K562 (cell line): ENCODE measurements around the gene RGS17. TPM values are rescaled to one million over a fixed set of nuclear protein-coding genes. Genes with fewer than 3 reads are reported as not detected.

Experiments used
- ATAC-seq: fragments of 200-7000 bp; cut with Tn5 transposase; 3 replicates; pipeline ENCODE4 v1.9.1; 2020; ENCODE audit warnings: moderate library complexity
- BruUV-seq: library from RNA; stranded (reverse); fragments of 400-500 nt; replicated peaks from 2 replicates; lab custom pipeline; 2021; lab: Mats Ljungman, UMichigan
- CTCF ChIA-PET: fragments of 300-600 bp; formaldehyde crosslinking; extraction: SDS; loops from one replicate; lab custom pipeline; 2021; ENCODE audit warnings: low intra/inter-chr PET ratio; lab: Yijun Ruan, JAX
- POLR2A ChIA-PET: fragments of 300-600, 350-650 bp; sonication (Branson Sonifier 250); formaldehyde crosslinking; extraction: SDS; loops from one replicate; lab custom pipeline; 2021; ENCODE audit warnings: antibody characterized with exemption, inconsistent platforms; lab: Yijun Ruan, JAX
- DNase-seq, 4 experiments: peaks; one replicate each; pipeline versions ENCODE4 v3.0.0 to v3.0.0-alpha.2; 2011 to 2018; ENCODE audit warnings: low spot score in 3 of 4, mixed read lengths in 3 of 4; ENCODE audit errors: extremely low read depth in 1 of 4
- FAIRE-seq: peaks from 2 replicates; lab custom pipeline; 2011; peaks lifted over from hg19 to GRCh38; lab: Jason Lieb, UNC
- H2AFZ ChIP-seq: 2 replicates; pipeline ENCODE4 v1.6.0; 2011; ENCODE audit warnings: low read depth, low read length, control low read depth, inconsistent platforms
- H3K27ac ChIP-seq: fragments of 200-600 bp; 3 replicates; pipeline ENCODE4 v1.8.0; 2011; ENCODE audit warnings: low read depth, mild to moderate bottlenecking, control low read depth, inconsistent platforms, low read length, moderate library complexity, mixed read lengths; ENCODE audit errors: extremely low read depth
- H3K27me3 ChIP-seq, 2 experiments: fragments of 300-600 bp in 1 of 2; 2 replicates in 1 of 2; 3 replicates in 1 of 2; pipeline versions ENCODE4 v1.6.0 to v1.8.0; 2011; ENCODE audit warnings: inconsistent platforms in 2 of 2, low read length in 2 of 2, mild to moderate bottlenecking in 1 of 2, mixed read lengths in 1 of 2, moderate library complexity in 1 of 2; ENCODE audit not compliant: control insufficient read depth in 2 of 2, insufficient read depth in 2 of 2
- H3K36me3 ChIP-seq: fragments of 300-600 bp; 3 replicates; pipeline ENCODE4 v1.8.0; 2011; ENCODE audit warnings: mild to moderate bottlenecking, low read length, inconsistent platforms; ENCODE audit not compliant: control insufficient read depth, insufficient read depth
- H3K4me1 ChIP-seq, 2 experiments: fragments of 200-600 bp in 1 of 2; replicated peaks in 1 of 2; 2 replicates in 1 of 2; 3 replicates in 1 of 2; pipeline versions ENCODE4 v1.5.1 to v1.8.0; 2011; ENCODE audit warnings: inconsistent platforms in 2 of 2, low read length in 2 of 2, mild to moderate bottlenecking in 1 of 2, mixed read lengths in 1 of 2, moderate library complexity in 1 of 2; ENCODE audit not compliant: control insufficient read depth in 2 of 2, insufficient read depth in 2 of 2
- H3K4me2 ChIP-seq: 2 replicates; pipeline ENCODE4 v1.6.1; 2011; ENCODE audit warnings: low read length, control low read depth, inconsistent platforms, mixed read lengths; ENCODE audit not compliant: insufficient read depth
- H3K4me3 ChIP-seq: fragments of 200-600 bp; sonication (generic), shearing (Covaris generic); 2 replicates; pipeline ENCODE4 v1.5.1; 2016; ENCODE audit warnings: control low read depth, inconsistent platforms
- H3K79me2 ChIP-seq: fragments of 200-600 bp; 3 replicates; pipeline ENCODE4 v1.8.0; 2011; ENCODE audit warnings: low read length, inconsistent platforms; ENCODE audit not compliant: control insufficient read depth, insufficient read depth
- H3K9ac ChIP-seq, 2 experiments: 2 replicates each; pipeline versions ENCODE4 v1.6.0 to v1.6.1; 2011; ENCODE audit warnings: low read depth in 2 of 2, low read length in 2 of 2, control low read depth in 1 of 2, inconsistent platforms in 1 of 2, mild to moderate bottlenecking in 1 of 2, mixed read lengths in 1 of 2; ENCODE audit not compliant: insufficient read depth in 1 of 2
- H3K9me1 ChIP-seq: one replicate; pipeline ENCODE4 v1.6.0; 2011; ENCODE audit warnings: inconsistent platforms, mild to moderate bottlenecking, low read length, moderate library complexity; ENCODE audit not compliant: control insufficient read depth, insufficient read depth
- H3K9me3 ChIP-seq: replicated peaks from 2 replicates; pipeline ENCODE4 v1.5.1; 2011; ENCODE audit warnings: low read depth, low read length, inconsistent platforms; ENCODE audit not compliant: control insufficient read depth, insufficient read depth
- H4K20me1 ChIP-seq: replicated peaks from 2 replicates; pipeline ENCODE4 v1.6.1; 2011; ENCODE audit warnings: low read length, inconsistent platforms, mixed read lengths; ENCODE audit not compliant: control insufficient read depth, insufficient read depth
- ARNT ChIP-seq, 2 experiments: fragments of 450-650 bp; IDR thresholded peaks; 2 replicates each; pipeline ENCODE4 v1.6.1; 2016; ENCODE audit warnings: mild to moderate bottlenecking in 1 of 2
- BRCA1 ChIP-seq, 2 experiments: fragments of 450-650 bp in 1 of 2; sonication (generic) in 1 of 2; formaldehyde crosslinking in 1 of 2; IDR thresholded peaks; 2 replicates each; pipeline versions ENCODE4 v1.5.0 to v1.6.1; 2017 to 2020; ENCODE audit warnings: mild to moderate bottlenecking in 1 of 2, missing genetic modification reagents in 1 of 2
- CSDE1 ChIP-seq, 2 experiments: fragments of 450-650 bp; IDR thresholded peaks; 2 replicates each; pipeline ENCODE4 v1.6.1; 2016; ENCODE audit warnings: mild to moderate bottlenecking in 1 of 2
- MEF2D ChIP-seq: conservative IDR thresholded peaks from 2 replicates; pipeline ENCODE4 v1.6.1; 2016; ENCODE audit warnings: low read depth, missing genetic modification characterization, missing compliant biosample characterization
- PHTF2 ChIP-seq: fragments of 250-450 bp; sonication (Bioruptor Pico); IDR thresholded peaks from 2 replicates; pipeline ENCODE4 v1.5.0; 2021; ENCODE audit warnings: mild to moderate bottlenecking
- PTTG1 ChIP-seq: fragments of 450-650 bp; IDR thresholded peaks from 2 replicates; pipeline ENCODE4 v1.6.1; 2016; ENCODE audit warnings: low read depth, mild to moderate bottlenecking, missing genetic modification characterization, missing compliant biosample characterization
- SIN3B ChIP-seq: fragments of 450-650 bp; IDR thresholded peaks from 2 replicates; pipeline ENCODE4 v1.6.1; 2017; ENCODE audit warnings: low read depth, mild to moderate bottlenecking, moderate library complexity
- SIRT6 ChIP-seq: IDR thresholded peaks from one replicate; pipeline ENCODE4 v1.6.1; 2012; ENCODE audit warnings: low read depth, mild to moderate bottlenecking, control low read depth, inconsistent platforms, low read length, moderate library complexity
- SMAD2 ChIP-seq: fragments of 150-350 bp; IDR thresholded peaks from 2 replicates; pipeline ENCODE4 v1.6.1; 2014; ENCODE audit warnings: low read depth, mild to moderate bottlenecking, low read length
- TBL1XR1 ChIP-seq, 2 experiments: IDR thresholded peaks; 2 replicates each; pipeline ENCODE4 v1.6.1; 2012; ENCODE audit warnings: improper control_type of control experiment in 2 of 2, low read length in 2 of 2, mild to moderate bottlenecking in 1 of 2
- TRIM24 ChIP-seq, 2 experiments: fragments of 450-650 bp; IDR thresholded peaks; 2 replicates each; pipeline ENCODE4 v1.6.1; 2016
- ZFPM2 ChIP-seq: fragments of 250-450 bp; sonication (Bioruptor Pico); IDR thresholded peaks from 2 replicates; pipeline ENCODE4 v1.5.1; 2022; ENCODE audit warnings: mild to moderate bottlenecking
- WGBS: fragments of 100-300 bp; shearing (Covaris generic); methylation state at CpG from one replicate; pipeline ENCODE4 v1.1.6; 2016; ENCODE audit warnings: low coverage, mixed read lengths; ENCODE audit not compliant: insufficient coverage; ENCODE audit errors: missing lambda C conversion rate; 5-methylcytosine and 5-hydroxymethylcytosine counted together
- in situ Hi-C: fragments of 300-500 bp; cut with MboI; formaldehyde crosslinking; loops from 4 replicates; pipeline ENCODE4 v1.15.0; 2018; ENCODE audit warnings: inconsistent platforms, mixed read lengths
- intact Hi-C: fragments of 100-400 bp; cut with micrococcal nuclease; formaldehyde crosslinking; loops from 2 replicates; pipeline ENCODE4 v1.14.2; 2022
- polyA plus RNA-seq, 8 experiments: library from polyadenylated mRNA; depleted of rRNA in 4 of 8; stranded (reverse) in 5 of 8; unstranded in 3 of 8; fragments of >200 nt; fragmentation: Nextera tagmentation in 2 of 8; fragmentation: Illumina TruSeq in 1 of 8; extraction: Ambion mirVana in 2 of 8; extraction: Trizol in 1 of 8; gene quantifications; 2 replicates each; pipeline versions ENCODE4 v1.2.1 to v1.2.3, GENCODE V29; 2011 to 2014; ENCODE audit warnings: inconsistent platforms in 1 of 8, missing spikeins in 1 of 8
- total RNA-seq, 7 experiments: library from RNA; depleted of rRNA in 6 of 7; stranded (reverse); fragments of >200 nt in 6 of 7; fragmentation: Illumina TruSeq in 2 of 7; extraction: Trizol in 2 of 7; gene quantifications; 2 replicates each; pipeline versions ENCODE4 v1.2.1 to v1.2.3, GENCODE V29; 2011 to 2021; ENCODE audit warnings: low replicate concordance in 1 of 7
- TF ChIP-seq, protein P1 (sequence below): fragments of 450-650 bp; formaldehyde crosslinking; conservative IDR thresholded peaks from 2 replicates; pipeline ENCODE4 v1.4.0; 2022; ENCODE audit warnings: mild to moderate bottlenecking, missing genetic modification characterization
- TF ChIP-seq, protein P2 (sequence below): fragments of 150-350 bp; conservative IDR thresholded peaks from 2 replicates; pipeline ENCODE4 v1.6.1; 2014; ENCODE audit warnings: low read length

The RGS17 gene
- total and polyA plus RNA-seq, 9 of the 15 experiments (the other 6 are each of a cell fraction or from before 2014, with no cell fraction given) = 0.01 to 0.14 (median 0.08) TPM; not detected in 6

DNA sequence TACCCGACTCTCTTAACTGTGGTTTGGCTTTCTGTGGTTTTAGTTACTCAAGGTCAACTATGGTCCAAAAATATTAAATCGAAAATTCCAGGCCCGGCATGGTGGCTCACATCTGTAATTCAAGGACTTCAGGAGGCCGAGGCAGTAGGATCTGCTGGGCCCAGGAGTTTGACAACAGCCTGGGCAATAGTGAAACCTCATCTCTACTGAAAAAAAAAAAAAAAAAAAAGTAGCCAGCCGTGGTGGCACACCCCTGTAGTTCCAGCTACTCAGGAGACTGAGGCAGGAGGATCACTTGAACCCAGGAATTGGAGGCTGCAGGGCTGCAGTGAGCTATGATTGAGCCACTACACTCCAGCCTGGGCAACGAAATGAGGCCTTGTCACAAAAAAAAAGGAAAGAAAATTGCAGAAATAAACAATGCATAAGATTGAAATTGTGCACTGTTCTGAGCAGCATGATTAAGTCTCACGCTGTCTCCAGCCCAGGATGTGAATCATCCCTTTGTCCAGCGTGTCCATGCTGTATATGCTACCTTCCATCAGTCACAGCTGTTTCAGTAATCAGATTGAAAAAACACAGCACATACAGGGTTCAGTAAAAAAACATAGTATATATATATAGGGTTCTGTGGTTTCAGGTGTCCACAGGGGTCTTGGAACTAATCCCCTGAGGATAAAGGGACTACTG is 40.7 kb downstream of the RGS17 start:
- FAIRE-seq (no peak), DNase-seq (no peak), ATAC-seq (no peak)
- intact Hi-C loops = no loop called here
- POLR2A ChIA-PET = interaction anchor here (0.6 kb wide), 1 partner anchor 141 kb away, joined by 3 read pairs; no protein-coding TSS in a partner anchor
- CTCF ChIA-PET = no interaction called here
- no peaks in the 10 kb centered on the region for H3K36me3 ChIP-seq
- in situ Hi-C loops = no loop called here
- no peak overlapping the region for H3K4me2 ChIP-seq
- H3K9ac ChIP-seq = no peak overlapping the region
- no peaks in the 10 kb centered on the region for H3K9me1 ChIP-seq
- H3K27me3 ChIP-seq = no peaks in the 10 kb centered on the region
- no TSS peak for BruUV-seq
- no peaks in the 10 kb centered on the region for H3K79me2 ChIP-seq
- WGBS = 1% methylated on average over 8 of the region's 8 CpGs
- H3K27ac ChIP-seq = no peak overlapping the region
- H3K9me3 ChIP-seq = no peaks in the 10 kb centered on the region
- no peak overlapping the region for H2AFZ ChIP-seq
- H3K4me3 ChIP-seq = no peak overlapping the region
- TF ChIP-seq TBL1XR1 (IDR thresholded peaks at IDR 0.05; ENCODE audit: low read length in 2 of 2) = no peak
- TF ChIP-seq ZFPM2 (CRISPR knock-in tag) = no peak
- TF ChIP-seq ARNT (IDR thresholded peaks at IDR 0.05) = no peak
- TF ChIP-seq BRCA1 (IDR thresholded peaks at IDR 0.05) = no peak
- TF ChIP-seq BRCA1 (CRISPR knock-in tag; IDR thresholded peaks at IDR 0.05) = no peak
- TF ChIP-seq, protein P1, sequence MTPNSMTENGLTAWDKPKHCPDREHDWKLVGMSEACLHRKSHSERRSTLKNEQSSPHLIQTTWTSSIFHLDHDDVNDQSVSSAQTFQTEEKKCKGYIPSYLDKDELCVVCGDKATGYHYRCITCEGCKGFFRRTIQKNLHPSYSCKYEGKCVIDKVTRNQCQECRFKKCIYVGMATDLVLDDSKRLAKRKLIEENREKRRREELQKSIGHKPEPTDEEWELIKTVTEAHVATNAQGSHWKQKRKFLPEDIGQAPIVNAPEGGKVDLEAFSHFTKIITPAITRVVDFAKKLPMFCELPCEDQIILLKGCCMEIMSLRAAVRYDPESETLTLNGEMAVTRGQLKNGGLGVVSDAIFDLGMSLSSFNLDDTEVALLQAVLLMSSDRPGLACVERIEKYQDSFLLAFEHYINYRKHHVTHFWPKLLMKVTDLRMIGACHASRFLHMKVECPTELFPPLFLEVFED (CRISPR knock-in tag) = no peak
- no peak for TF ChIP-seq CSDE1 (IDR thresholded peaks at IDR 0.05)
- no peak for TF ChIP-seq PTTG1
- TF ChIP-seq TRIM24 (IDR thresholded peaks at IDR 0.05) = no peak
- TF ChIP-seq SIN3B = no peak
- TF ChIP-seq, protein P2, sequence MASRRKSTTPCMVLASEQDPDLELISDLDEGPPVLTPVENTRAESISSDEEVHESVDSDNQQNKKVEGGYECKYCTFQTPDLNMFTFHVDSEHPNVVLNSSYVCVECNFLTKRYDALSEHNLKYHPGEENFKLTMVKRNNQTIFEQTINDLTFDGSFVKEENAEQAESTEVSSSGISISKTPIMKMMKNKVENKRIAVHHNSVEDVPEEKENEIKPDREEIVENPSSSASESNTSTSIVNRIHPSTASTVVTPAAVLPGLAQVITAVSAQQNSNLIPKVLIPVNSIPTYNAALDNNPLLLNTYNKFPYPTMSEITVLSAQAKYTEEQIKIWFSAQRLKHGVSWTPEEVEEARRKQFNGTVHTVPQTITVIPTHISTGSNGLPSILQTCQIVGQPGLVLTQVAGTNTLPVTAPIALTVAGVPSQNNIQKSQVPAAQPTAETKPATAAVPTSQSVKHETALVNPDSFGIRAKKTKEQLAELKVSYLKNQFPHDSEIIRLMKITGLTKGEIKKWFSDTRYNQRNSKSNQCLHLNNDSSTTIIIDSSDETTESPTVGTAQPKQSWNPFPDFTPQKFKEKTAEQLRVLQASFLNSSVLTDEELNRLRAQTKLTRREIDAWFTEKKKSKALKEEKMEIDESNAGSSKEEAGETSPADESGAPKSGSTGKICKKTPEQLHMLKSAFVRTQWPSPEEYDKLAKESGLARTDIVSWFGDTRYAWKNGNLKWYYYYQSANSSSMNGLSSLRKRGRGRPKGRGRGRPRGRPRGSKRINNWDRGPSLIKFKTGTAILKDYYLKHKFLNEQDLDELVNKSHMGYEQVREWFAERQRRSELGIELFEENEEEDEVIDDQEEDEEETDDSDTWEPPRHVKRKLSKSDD = no peak
- TF ChIP-seq PHTF2 (CRISPR knock-in tag) = no peak
- no peak for TF ChIP-seq SIRT6
- TF ChIP-seq SMAD2 = no peak
- TF ChIP-seq MEF2D (tag) = no peak
- no peaks in the 10 kb centered on the region for H4K20me1 ChIP-seq
- H3K4me1 ChIP-seq = no peaks in the 10 kb centered on the region
